Measurements from ENCODE around the gene ADGRD1.

- TF ChIP-seq CTCF (IDR thresholded peaks at IDR 0.05; ENCODE audit: borderline replicate concordance, extremely low read depth, low read length, poor library complexity, severe bottlenecking) (no peak), EZH2 (IDR thresholded peaks at IDR 0.05; ENCODE audit: borderline replicate concordance, low read depth, low read length, severe bottlenecking) (no peak)
These were observed 143.8 kb downstream of the ADGRD1 start for GRCh38 chr12:131097202-131098177.

Measured in DND-41 (cell line).